Measurements from ENCODE around the gene CWF19L2. TPM values are rescaled to one million over a fixed set of nuclear protein-coding genes. Genes with fewer than 3 reads are reported as not detected.
"Not testable (repeated sequence)": the region's sequence is repeated elsewhere in the genome, so short reads cannot be mapped to it uniquely, and the experiment has no call there.

CWF19L2 gene
- 9.5 TPM for polyA plus RNA-seq

DNA sequence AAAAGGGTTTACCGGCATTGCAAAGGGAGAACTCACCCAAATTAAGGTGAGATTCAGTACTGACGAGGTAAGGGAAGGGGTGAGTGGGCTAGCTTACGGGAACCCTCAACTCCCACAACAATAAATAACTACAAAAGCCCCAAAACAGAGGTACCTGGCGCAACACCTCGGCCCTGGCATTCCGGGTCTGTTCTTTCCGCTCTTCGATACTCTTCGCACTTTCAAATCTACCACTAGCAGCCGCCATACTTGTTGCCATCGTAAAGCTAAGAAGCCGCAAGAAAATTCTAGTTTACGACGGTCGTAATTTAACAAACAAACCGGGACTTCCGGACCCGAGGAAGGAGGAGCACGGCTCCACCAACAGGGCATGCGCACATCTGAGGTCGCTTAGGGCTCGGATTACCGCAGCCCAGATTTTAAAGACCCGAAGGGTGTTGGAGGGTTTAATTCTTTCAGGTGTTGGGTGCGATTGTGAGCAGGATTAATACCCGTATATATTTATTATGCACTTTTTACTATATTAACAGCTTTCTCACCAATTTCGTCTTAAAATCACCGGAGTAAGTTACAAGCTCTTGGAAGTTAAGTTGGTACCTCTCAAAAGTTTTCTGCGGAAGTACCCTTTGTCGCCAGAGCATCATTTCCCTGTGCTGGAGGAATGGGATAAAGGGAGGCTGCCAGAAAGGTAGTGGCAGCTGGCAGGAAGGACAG is at the start of gene CWF19L2:
Gene CWF19L2, minus strand, starts transcription at position 268 of the 714 bp plus-strand sequence. Its CDS starts 9 bp downstream, at position 259.
- Mint-ChIP-seq H3K4me3 (peak within 1 kb of the TSS; percentile 87 to 99 (median 95)), H3K27ac (peak within 1 kb of the TSS; percentile 93 to 97 (median 95)), H3K27me3 (no peaks in the 10 kb centered on the region), H3K36me3 (no peaks in the 10 kb centered on the region), H3K9me3 (peaks cover 0 to under 1% (median 0%) of the 10 kb centered on the region in 3 donors), H3K4me1 (peaks cover 13 to 29% (median 17%) of the 10 kb centered on the region in 3 donors)

DNA sequence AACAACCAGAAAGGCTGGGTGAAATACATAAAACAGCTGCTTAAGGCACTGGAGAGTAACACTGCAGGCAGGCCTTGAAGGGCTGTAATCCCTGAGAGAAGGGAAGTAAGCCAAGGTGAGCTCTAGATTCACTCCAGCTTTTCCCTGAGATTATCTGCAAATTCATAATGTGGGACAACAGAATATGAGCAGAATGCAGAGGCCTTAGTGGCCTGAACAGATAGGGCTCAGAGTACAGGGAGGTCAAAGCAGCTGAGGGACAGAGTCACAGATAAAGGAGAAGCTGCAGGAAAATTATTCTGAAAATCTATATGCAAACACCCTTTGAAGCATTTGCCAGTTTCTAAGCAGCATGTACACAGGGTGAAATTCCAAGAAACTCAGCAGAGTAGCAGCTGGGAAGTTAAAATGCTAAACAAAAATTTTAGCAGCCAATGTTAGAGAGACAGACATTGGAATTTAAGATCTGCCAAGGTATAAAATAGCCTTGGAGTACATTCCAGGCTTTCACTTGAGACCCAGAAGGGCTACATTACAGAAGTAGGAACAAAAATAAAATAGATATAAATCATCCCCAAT is 48.1 kb upstream of the CWF19L2 start:
- Mint-ChIP-seq H3K4me1 (no peaks in the 10 kb centered on the region), H3K36me3 (peaks cover 40% of the 10 kb centered on the region), H3K27me3 (no peaks in the 10 kb centered on the region), H3K27ac (no peak overlapping the region), H3K4me3 (no peak overlapping the region), H3K9me3 (peaks cover 3 to 17% (median 5%) of the 10 kb centered on the region in 3 donors)

DNA sequence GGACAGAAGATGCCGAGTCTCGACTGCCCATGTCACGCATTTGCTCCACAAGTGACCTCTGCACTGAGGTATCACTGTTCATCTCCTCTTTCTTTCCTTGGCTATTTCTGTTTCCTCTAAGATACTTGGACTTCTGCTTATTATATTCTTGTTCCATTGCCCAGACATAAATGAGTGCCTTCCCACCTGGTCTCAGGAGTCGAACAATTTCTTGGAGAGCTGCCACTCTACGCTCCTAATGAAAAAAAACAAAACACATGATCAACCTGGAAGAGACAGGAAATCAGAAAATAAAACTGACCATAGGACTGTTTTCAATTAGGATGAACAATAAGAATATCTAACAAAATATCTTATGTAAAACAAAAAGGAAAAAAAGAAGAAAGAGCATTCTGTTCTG is 47.4 kb upstream of the CWF19L2 start:
- Mint-ChIP-seq H3K27me3 (no peaks in the 10 kb centered on the region), H3K4me3 (no peak overlapping the region), H3K36me3 (peaks cover 35% of the 10 kb centered on the region), H3K27ac (no peak overlapping the region), H3K9me3 (peaks cover 3 to 18% (median 5%) of the 10 kb centered on the region in 3 donors), H3K4me1 (no peaks in the 10 kb centered on the region)

DNA sequence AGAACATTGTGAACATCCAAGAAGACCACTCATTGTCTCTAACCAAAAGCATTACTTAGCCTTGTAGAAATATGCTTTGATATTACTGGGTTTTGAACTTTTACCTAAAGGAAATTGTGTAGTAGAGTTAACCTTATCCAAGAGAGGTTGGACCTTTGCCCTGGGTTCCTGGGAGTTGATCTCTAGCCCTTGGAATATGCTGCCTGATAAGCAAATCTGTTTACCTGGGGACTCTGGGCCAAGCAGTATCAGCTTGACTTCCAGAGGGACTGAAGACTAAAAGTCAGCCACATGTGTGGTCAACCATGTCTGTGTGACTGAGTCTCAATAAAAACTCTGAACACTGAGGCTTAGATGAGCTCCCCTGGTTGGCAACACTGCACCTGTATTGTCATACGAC is 44.1 kb upstream of the CWF19L2 start:
- Mint-ChIP-seq H3K4me1 (no peaks in the 10 kb centered on the region), H3K27ac (no peak overlapping the region), H3K27me3 (no peaks in the 10 kb centered on the region), H3K9me3 (peaks cover 3 to 21% (median 5%) of the 10 kb centered on the region in 3 donors), H3K36me3 (peaks cover 33% of the 10 kb centered on the region), H3K4me3 (no peak overlapping the region)

DNA sequence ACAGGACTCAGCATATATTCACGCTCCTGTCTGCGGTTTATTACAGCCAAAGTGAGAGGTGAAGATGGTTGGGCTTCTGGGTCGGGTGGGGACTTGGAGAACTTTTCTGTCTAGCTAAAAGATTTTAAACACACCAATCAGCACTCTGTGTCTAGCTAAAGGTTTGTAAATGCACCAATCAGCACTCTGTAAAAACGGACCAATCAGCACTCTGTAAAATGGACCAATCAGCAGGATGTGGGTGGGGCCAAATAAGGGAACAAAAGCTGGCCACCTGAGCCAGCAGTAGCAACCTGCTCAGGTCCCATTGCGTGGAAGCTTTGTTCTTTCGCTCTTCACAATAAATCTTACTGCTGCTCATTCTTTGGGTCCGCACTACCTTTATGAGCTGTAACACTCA is 39.7 kb upstream of the CWF19L2 start:
- Mint-ChIP-seq H3K9me3 (peaks cover under 1 to 15% (median 2%) of the 10 kb centered on the region in 3 donors), H3K36me3 (peaks cover 18% of the 10 kb centered on the region)
- not testable (repeated sequence) for H3K4me3 Mint-ChIP-seq, H3K27me3 Mint-ChIP-seq, H3K4me1 Mint-ChIP-seq, H3K27ac Mint-ChIP-seq

DNA sequence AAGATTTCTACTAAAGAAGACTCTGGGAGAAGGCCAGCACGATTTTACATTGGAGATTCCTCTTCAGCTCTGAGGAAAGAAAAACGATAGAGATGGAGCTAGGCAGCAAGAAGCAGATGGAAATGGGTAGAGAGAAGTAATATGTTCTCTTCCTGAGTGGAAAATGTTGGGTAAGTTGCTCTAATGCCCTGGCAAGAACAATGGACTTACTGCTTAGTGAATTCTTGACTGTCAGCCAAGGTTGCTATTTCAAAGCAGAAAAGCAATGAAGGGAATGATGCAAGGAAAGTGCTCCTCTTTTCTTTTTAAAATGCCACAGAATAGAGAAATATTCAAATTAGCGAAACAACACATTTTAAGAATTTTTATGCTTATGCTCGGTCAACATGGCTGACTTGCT is 38.4 kb upstream of the CWF19L2 start:
- H3K4me3 Mint-ChIP-seq: no peak overlapping the region
- no peaks in the 10 kb centered on the region for H3K4me1 Mint-ChIP-seq
- no peaks in the 10 kb centered on the region for H3K27me3 Mint-ChIP-seq
- peak overlapping the region in 2 of 3 donors; percentile 64 to 75 for H3K27ac Mint-ChIP-seq
- peaks cover 0 to 7% (median 2%) of the 10 kb centered on the region in 3 donors for H3K9me3 Mint-ChIP-seq
- peaks cover 7% of the 10 kb centered on the region for H3K36me3 Mint-ChIP-seq

DNA sequence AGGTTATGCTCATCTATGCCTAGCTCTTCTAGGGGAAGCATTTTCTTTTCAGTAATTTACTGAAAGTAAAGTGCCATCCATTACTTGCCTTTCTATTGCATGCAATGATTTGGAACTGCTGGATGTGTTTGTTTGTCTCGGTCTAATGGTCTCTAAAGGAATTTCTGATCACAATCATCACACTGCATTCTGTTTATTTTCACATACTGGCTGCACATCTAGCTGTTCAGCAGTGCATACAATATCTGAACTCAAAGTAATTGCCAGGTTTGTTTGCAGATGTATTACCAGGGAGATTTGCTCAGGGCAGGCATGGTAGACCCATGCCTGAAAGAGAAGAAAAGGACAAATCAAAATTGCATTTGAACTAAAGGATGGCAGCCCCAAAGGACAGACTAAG is 36.4 kb upstream of the CWF19L2 start:
- peaks cover 0 to 4% (median 2%) of the 10 kb centered on the region in 3 donors for H3K9me3 Mint-ChIP-seq
- no peak overlapping the region for H3K4me3 Mint-ChIP-seq
- no peak overlapping the region for H3K27ac Mint-ChIP-seq
- no peaks in the 10 kb centered on the region for H3K4me1 Mint-ChIP-seq
- peaks cover 4% of the 10 kb centered on the region for H3K36me3 Mint-ChIP-seq
- H3K27me3 Mint-ChIP-seq: no peaks in the 10 kb centered on the region

DNA sequence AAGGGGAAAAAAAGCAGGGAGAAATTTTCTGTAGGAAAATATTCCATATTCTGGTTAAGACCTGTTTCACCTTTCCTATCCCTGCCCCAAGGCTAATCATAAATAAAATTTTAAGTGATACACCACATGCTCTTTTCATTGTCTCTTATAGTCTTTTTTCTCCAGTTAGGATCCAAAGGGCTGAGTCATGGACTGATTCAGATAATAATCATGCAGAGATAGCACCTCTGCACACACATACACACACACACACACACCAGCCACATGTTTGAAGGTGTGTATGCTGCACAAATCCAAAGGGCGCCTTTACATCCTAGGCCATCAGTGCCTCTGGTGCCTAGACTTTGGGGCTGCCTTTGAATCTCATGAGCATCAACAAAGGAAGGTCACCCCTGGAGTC is 35.5 kb upstream of the CWF19L2 start:
- no peaks in the 10 kb centered on the region for H3K4me1 Mint-ChIP-seq
- peaks cover 0 to 9% (median 5%) of the 10 kb centered on the region in 3 donors for H3K9me3 Mint-ChIP-seq
- H3K4me3 Mint-ChIP-seq: no peak overlapping the region
- H3K27ac Mint-ChIP-seq: no peak overlapping the region
- H3K27me3 Mint-ChIP-seq: peaks cover 4% of the 10 kb centered on the region
- peaks cover 4% of the 10 kb centered on the region for H3K36me3 Mint-ChIP-seq

DNA sequence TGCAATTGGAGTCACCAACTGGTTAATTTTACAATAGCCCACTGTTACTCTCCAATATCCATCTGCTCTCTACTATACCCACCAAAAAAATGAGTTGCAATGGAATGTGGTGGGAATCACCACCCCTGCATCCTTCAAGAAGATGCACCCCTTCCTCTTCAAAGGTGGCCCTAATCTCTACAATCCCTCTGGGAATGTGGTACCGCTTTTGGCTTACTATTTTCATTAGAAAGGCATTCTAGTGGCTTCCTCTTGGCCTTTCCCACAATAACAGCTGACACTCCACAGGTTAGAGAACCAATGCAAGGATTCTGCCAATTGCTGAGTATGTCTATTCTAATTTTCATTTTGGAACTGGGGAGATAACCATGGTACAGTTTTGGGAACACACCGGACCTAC is 33.2 kb upstream of the CWF19L2 start:
- H3K4me1 Mint-ChIP-seq: no peaks in the 10 kb centered on the region
- H3K27ac Mint-ChIP-seq: no peak overlapping the region
- peaks cover 0 to 6% (median 5%) of the 10 kb centered on the region in 3 donors for H3K9me3 Mint-ChIP-seq
- no peak overlapping the region for H3K4me3 Mint-ChIP-seq
- peaks cover 4% of the 10 kb centered on the region for H3K27me3 Mint-ChIP-seq
- H3K36me3 Mint-ChIP-seq: no peaks in the 10 kb centered on the region

DNA sequence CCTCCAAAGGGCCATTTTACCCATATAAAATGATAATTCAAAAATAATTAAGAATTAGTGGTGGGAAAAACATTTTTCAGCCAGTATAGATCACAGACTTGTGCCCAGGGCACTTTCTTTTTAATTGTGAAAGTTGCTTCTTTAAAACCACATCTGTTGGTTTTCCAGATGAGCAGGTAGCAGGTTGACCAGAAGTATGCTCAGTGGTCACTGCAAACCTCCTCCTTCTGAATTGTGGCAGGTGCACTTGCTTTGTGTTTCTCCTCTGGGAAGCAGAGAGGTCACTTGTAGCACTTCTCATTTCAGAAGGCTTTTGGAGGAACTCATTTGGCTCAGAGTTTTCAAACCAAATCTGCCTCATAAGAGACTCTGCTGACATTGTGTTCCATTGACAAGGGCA is 24.6 kb upstream of the CWF19L2 start:
- Mint-ChIP-seq H3K27ac (no peak overlapping the region), H3K9me3 (peaks cover 0 to 2% (median 0%) of the 10 kb centered on the region in 3 donors), H3K4me3 (no peak overlapping the region), H3K36me3 (no peaks in the 10 kb centered on the region), H3K27me3 (no peaks in the 10 kb centered on the region), H3K4me1 (no peaks in the 10 kb centered on the region)

DNA sequence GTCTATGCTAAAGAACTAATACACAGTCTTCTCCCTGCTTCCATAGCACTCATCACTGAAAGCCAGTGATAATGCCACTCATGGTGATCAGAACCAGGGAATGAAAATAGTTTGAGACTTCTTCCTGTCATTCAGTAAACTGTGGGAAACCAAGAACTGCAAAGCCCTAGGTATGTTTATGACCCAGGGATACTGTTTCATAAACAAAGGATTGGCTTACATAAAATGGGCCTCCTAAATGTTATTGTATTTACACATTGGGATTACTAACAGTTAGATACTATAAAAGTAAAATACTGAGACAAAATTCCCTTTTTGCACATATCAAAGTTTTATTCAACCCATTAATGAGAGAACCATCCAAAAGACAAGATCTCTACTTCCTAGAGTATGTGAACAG is 21.3 kb upstream of the CWF19L2 start:
- Mint-ChIP-seq H3K9me3 (no peaks in the 10 kb centered on the region), H3K27ac (no peak overlapping the region), H3K36me3 (no peaks in the 10 kb centered on the region), H3K27me3 (peaks cover 18% of the 10 kb centered on the region), H3K4me1 (no peaks in the 10 kb centered on the region), H3K4me3 (no peak overlapping the region)

DNA sequence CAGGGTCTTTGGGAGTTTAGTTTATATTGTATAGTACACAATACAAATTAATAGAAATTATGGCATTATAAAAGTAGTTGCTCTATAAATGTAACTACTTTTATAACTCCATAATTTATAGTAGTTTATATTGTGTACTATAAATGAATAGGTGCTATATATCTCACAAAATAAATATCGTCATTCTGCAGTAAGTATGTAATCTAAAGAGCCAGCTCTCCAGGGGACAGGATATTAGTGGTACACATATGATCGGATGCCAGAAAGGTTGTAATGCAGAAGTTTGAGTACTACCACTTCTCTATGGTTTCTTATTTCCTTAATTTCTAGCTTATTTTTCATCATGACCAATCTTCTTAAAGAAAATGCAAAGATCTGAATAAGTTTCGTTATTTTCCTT is 20.2 kb upstream of the CWF19L2 start:
- Mint-ChIP-seq H3K4me3 (no peak overlapping the region), H3K4me1 (no peaks in the 10 kb centered on the region), H3K36me3 (no peaks in the 10 kb centered on the region), H3K9me3 (no peaks in the 10 kb centered on the region), H3K27ac (no peak overlapping the region), H3K27me3 (peaks cover 18% of the 10 kb centered on the region)

DNA sequence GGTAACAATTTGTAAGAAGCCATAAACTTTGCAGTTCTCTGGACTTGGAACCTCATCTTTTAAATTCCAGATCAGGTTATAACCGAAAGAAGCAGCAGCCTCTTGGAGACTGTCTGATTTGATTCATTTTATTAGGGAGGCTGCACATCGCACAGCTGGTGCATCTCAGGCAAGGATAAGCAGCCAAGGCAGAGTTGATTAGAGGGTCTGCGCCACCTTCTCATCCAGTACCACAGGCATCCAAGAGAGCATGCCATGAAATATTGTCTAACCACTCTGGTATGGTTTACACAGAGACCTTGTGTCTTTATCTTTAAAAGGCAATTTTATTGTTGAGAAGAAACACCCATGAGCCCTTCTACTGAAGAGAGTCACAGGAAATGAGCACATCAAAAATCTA is 16.2 kb upstream of the CWF19L2 start:
- peaks cover 23% of the 10 kb centered on the region for H3K27me3 Mint-ChIP-seq

DNA sequence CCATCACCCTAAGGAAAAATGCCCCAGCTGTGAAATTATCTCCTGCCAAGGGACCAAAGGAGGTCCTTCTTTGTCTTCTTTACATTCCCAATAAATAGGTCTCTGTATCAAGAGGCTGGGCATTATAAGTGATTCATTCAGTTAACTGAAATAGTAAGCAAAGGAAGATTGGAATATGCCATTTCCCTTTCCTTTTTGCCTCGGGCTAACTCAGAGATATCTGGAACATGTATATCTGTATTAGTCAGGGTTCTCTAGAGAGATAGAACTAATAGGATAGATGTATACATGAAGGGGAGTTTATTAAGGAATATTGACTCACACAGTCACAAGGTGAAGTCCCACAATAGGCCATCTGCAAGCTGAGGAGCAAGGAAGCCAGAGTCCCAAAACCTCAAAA is 15.3 kb upstream of the CWF19L2 start:
- no peak overlapping the region for H3K4me3 Mint-ChIP-seq
- no peaks in the 10 kb centered on the region for H3K36me3 Mint-ChIP-seq
- H3K27me3 Mint-ChIP-seq: peaks cover 27% of the 10 kb centered on the region
- H3K9me3 Mint-ChIP-seq: no peaks in the 10 kb centered on the region
- H3K4me1 Mint-ChIP-seq: no peaks in the 10 kb centered on the region
- H3K27ac Mint-ChIP-seq: no peak overlapping the region

More for the DNA sequence above, 16.2 kb upstream of the CWF19L2 start:
- Mint-ChIP-seq H3K4me1 (no peaks in the 10 kb centered on the region), H3K9me3 (no peaks in the 10 kb centered on the region), H3K36me3 (no peaks in the 10 kb centered on the region), H3K4me3 (peak overlapping the region in 1 of 4 donors; percentile 17), H3K27ac (no peak overlapping the region)

DNA sequence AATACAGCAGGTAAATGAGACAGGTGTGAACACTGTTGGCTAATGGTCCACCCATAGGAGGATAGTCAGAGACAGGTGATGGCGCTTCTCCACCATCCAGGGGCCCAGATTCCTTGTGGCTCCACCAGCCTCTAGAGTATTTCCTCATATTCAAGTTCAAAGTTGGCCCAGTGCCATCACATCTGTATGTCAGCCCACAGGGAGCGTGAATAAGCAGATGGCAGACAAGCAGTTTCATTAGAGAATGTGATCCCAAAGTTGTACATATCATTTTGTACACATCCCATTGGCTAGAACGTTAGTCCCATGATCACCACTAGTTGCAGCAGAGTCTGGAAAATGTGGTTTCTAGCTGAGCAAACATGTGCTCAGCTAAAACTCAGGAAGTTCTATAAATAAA is 11.0 kb upstream of the CWF19L2 start:
- Mint-ChIP-seq H3K4me3 (no peak overlapping the region), H3K27me3 (peaks cover 18% of the 10 kb centered on the region), H3K27ac (no peak overlapping the region), H3K36me3 (no peaks in the 10 kb centered on the region), H3K9me3 (peaks cover 3 to 4% (median 4%) of the 10 kb centered on the region in 3 donors), H3K4me1 (no peaks in the 10 kb centered on the region)

DNA sequence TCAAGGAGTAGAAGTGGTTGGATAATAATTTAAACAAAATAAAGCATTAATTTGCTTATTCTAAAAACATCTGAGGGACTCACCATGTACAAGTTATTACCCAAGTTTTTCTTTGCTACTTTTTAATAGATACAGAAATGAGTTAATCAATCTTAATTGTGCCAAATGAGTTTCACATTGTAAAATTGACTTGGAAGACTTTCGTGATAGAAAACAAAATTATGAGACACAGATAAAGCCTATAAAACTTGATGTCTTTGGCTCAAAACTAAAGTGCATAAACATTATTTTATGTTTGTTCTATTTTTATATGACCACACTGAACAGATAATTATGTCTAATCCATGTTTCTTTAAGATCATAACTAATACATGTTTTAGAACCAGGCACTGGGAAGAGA is 10.1 kb upstream of the CWF19L2 start:
- Mint-ChIP-seq H3K9me3 (peaks cover 7 to 8% (median 7%) of the 10 kb centered on the region in 3 donors), H3K27ac (no peak overlapping the region), H3K36me3 (no peaks in the 10 kb centered on the region), H3K4me3 (no peak overlapping the region), H3K4me1 (no peaks in the 10 kb centered on the region), H3K27me3 (peaks cover 22% of the 10 kb centered on the region)

Data from IgD-negative memory B cell (primary cell).